GM23248 (cell line): ENCODE results near the gene PDLIM5.

Source experiments
- EZH2 ChIP-seq: fragments of 200-600 bp; sonication (generic); IDR thresholded peaks from 2 replicates; pipeline ENCODE4 v1.6.1; 2018; ENCODE audit warnings: antibody characterized with exemption, mild to moderate bottlenecking; ENCODE audit not compliant: insufficient read depth, poor library complexity, severe bottlenecking
- EZH2phosphoT487 ChIP-seq: fragments of 200-600 bp; sonication (generic); IDR thresholded peaks from 2 replicates; pipeline ENCODE4 v1.6.1; 2018; ENCODE audit warnings: antibody characterized with exemption, moderate library complexity, mild to moderate bottlenecking, low read depth; ENCODE audit not compliant: insufficient read depth

GRCh38 chr4:94419956-94420355, 31.8 kb upstream of the PDLIM5 start:
- no peak for TF ChIP-seq EZH2phosphoT487
- no peak for TF ChIP-seq EZH2
